Upper lobe of left lung (tissue), 4 donors: ENCODE data around the gene BAIAP2L2.

Experiments used
- CTCF ChIP-seq, 6 experiments: fragments of 450-650 bp in 4 of 6; fragments of 200-600 bp in 2 of 6; sonication (generic) in 2 of 6; IDR thresholded peaks; one replicate each; pipeline ENCODE4 v1.5.1; 2016 to 2019; ENCODE audit warnings: antibody characterized with exemption in 6 of 6
- EP300 ChIP-seq, 4 donors: sonication (generic); formaldehyde crosslinking; IDR thresholded peaks; one replicate each; pipeline ENCODE4 v1.5.1; 2017; ENCODE audit warnings: antibody characterized with exemption in 4 of 4, control low read depth in 2 of 4
- POLR2A ChIP-seq, 4 donors: fragments of 450-650 bp; IDR thresholded peaks; one replicate each; pipeline ENCODE4 v1.5.1; 2016 to 2017; ENCODE audit warnings: antibody characterized with exemption in 4 of 4, mild to moderate bottlenecking in 2 of 4
- POLR2AphosphoS5 ChIP-seq, 2 donors: sonication (generic); formaldehyde crosslinking; IDR thresholded peaks; one replicate each; pipeline ENCODE4 v1.5.1; 2017; ENCODE audit warnings: antibody characterized with exemption in 2 of 2

- TF ChIP-seq POLR2A (IDR thresholded peaks at IDR 0.05) (no peak), CTCF (IDR thresholded peaks at IDR 0.05) (no peak), EP300 (IDR thresholded peaks at IDR 0.05) (no peak), POLR2AphosphoS5 (IDR thresholded peaks at IDR 0.05) (no peak)
Measured at GRCh38 chr22:38139901-38140300, 29.4 kb upstream of the BAIAP2L2 start.
